Panc1 (cell line): Measurements from ENCODE around the gene PBX1. TPM values are rescaled to one million over a fixed set of nuclear protein-coding genes. Genes with fewer than 3 reads are reported as not detected.

ENCODE experiments used
- ATAC-seq: fragments of 200-7000 bp; cut with Tn5 transposase; 2 replicates; pipeline ENCODE4 v1.9.1; 2020; ENCODE audit warnings: mild to moderate bottlenecking, moderate library complexity
- BruUV-seq: library from RNA; stranded (reverse); fragments of 400-500 nt; replicated peaks from 2 replicates; lab custom pipeline; 2021; lab: Mats Ljungman, UMichigan
- CTCF ChIA-PET: fragments of 300-600 bp; sonication (Branson Sonifier 250); formaldehyde crosslinking; loops from one replicate; lab custom pipeline; 2022; ENCODE audit warnings: antibody characterized with exemption; lab: Charles Lee
- POLR2A ChIA-PET: fragments of 300-600 bp; sonication (Branson Sonifier 250); formaldehyde crosslinking; loops from one replicate; lab custom pipeline; 2022; ENCODE audit warnings: antibody characterized with exemption; lab: Charles Lee
- DNase-seq: peaks from one replicate; pipeline ENCODE4 v3.0.0-alpha.2; 2010; ENCODE audit warnings: low read depth, low spot score
- H3K27ac ChIP-seq: 2 replicates; pipeline ENCODE4 v1.5.1; 2011; ENCODE audit warnings: mild to moderate bottlenecking, low read length, inconsistent platforms
- H3K27me3 ChIP-seq: fragments of 200-500 bp; sonication (Bioruptor generic); 2 replicates; pipeline ENCODE4 v1.6.0; 2014; ENCODE audit warnings: low read length, inconsistent platforms; ENCODE audit not compliant: control insufficient read depth, insufficient read depth
- H3K36me3 ChIP-seq: fragments of 200-500 bp; sonication (Bioruptor generic); 2 replicates; pipeline ENCODE4 v1.5.1; 2014; ENCODE audit warnings: inconsistent platforms, mild to moderate bottlenecking, low read length, moderate library complexity; ENCODE audit not compliant: control insufficient read depth, insufficient read depth
- H3K4me1 ChIP-seq: 2 replicates; pipeline ENCODE4 v1.5.1; 2011; ENCODE audit warnings: inconsistent platforms, mild to moderate bottlenecking, low read length, moderate library complexity; ENCODE audit not compliant: control insufficient read depth, insufficient read depth
- H3K4me3 ChIP-seq, 2 experiments: 2 replicates each; pipeline ENCODE4 v1.5.1; 2011 to 2012; ENCODE audit warnings: low read depth in 2 of 2, low read length in 2 of 2, mild to moderate bottlenecking in 2 of 2, inconsistent platforms in 1 of 2, moderate library complexity in 1 of 2
- H3K9me3 ChIP-seq: fragments of 200-500 bp; sonication (Bioruptor generic); 2 replicates; pipeline ENCODE4 v1.5.1; 2014; ENCODE audit warnings: low read depth, mild to moderate bottlenecking, inconsistent platforms, low read length, moderate library complexity; ENCODE audit not compliant: control insufficient read depth, insufficient read depth
- CTCF ChIP-seq: fragments of 450-650 bp; IDR thresholded peaks from 2 replicates; pipeline ENCODE4 v1.5.1; 2017; ENCODE audit warnings: mild to moderate bottlenecking
- POLR2AphosphoS5 ChIP-seq: IDR thresholded peaks from 2 replicates; pipeline ENCODE4 v1.6.1; 2012; ENCODE audit warnings: mild to moderate bottlenecking, low read depth, low read length, moderate library complexity
- REST ChIP-seq, 2 experiments: IDR thresholded peaks; 2 replicates each; pipeline ENCODE4 v1.6.1; 2011 to 2012; ENCODE audit warnings: low read depth in 2 of 2, control low read depth in 1 of 2, low read length in 1 of 2, mild to moderate bottlenecking in 1 of 2, moderate library complexity in 1 of 2; ENCODE audit not compliant: insufficient read depth in 1 of 2
- SIN3A ChIP-seq: IDR thresholded peaks from 2 replicates; pipeline ENCODE4 v1.6.1; 2012; ENCODE audit warnings: low read depth, mild to moderate bottlenecking, low read length, moderate library complexity, borderline replicate concordance; ENCODE audit not compliant: insufficient read depth
- TCF7L2 ChIP-seq: IDR thresholded peaks from 2 replicates; pipeline ENCODE4 v1.6.1; 2011; ENCODE audit warnings: mild to moderate bottlenecking, low read depth, low read length, inconsistent platforms
- in situ Hi-C: cut with HindIII; loops from 2 replicates; pipeline ENCODE4 v1.10.0; 2016; ENCODE audit warnings: low sequenced_read_pairs, low pct_unique_long_range_greater_than_20kb
- intact Hi-C: fragments of 100-400 bp; cut with micrococcal nuclease; formaldehyde crosslinking; loops from one replicate; pipeline ENCODE4 v1.10.0; 2022; ENCODE audit not compliant: unreplicated experiment
- total RNA-seq: library from RNA; stranded (reverse); gene quantifications from one replicate; pipeline ENCODE4 v1.2.1, GENCODE V29; 2021; ENCODE audit not compliant: unreplicated experiment

The PBX1 gene
- total RNA-seq, 1 experiment from 2014 or later: 2.0 TPM

- no peak for DNase-seq
- Histone ChIP-seq H3K27ac (no peak overlapping the region), H3K4me1 (no peaks in the 10 kb centered on the region), H3K27me3 (no peaks in the 10 kb centered on the region), H3K36me3 (no peaks in the 10 kb centered on the region), H3K4me3 (no peak overlapping the region), H3K9me3 (no peaks in the 10 kb centered on the region)
- CTCF ChIA-PET: no interaction called here
- no TSS peak for BruUV-seq
- ATAC-seq: no peak
- POLR2A ChIA-PET: no interaction called here
- intact Hi-C loops (no loop called here), in situ Hi-C loops (no loop called here)
- TF ChIP-seq CTCF: no peak
- TF ChIP-seq REST (IDR thresholded peaks at IDR 0.05; ENCODE audit: insufficient read depth in 1 of 2, low read depth in 2 of 2, low read length in 1 of 2): no peak
- no peak for TF ChIP-seq POLR2AphosphoS5
- no peak for TF ChIP-seq SIN3A
- TF ChIP-seq TCF7L2: no peak
These were observed 209.6 kb downstream of the PBX1 start for GRCh38 chr1:164768619-164769018.

- no peak for DNase-seq
- ChIA-PET POLR2A (no interaction called here), CTCF (no interaction called here)
- H3K27ac ChIP-seq: no peak overlapping the region
- H3K4me1 ChIP-seq: no peaks in the 10 kb centered on the region
- no peaks in the 10 kb centered on the region for H3K27me3 ChIP-seq
- H3K4me3 ChIP-seq: no peak overlapping the region
- in situ Hi-C loops: no loop called here
- intact Hi-C loops: no loop called here
- H3K36me3 ChIP-seq: no peaks in the 10 kb centered on the region
- ATAC-seq: no peak
- BruUV-seq: no TSS peak
- TF ChIP-seq TCF7L2 (no peak), REST (IDR thresholded peaks at IDR 0.05; ENCODE audit: insufficient read depth in 1 of 2, low read depth in 2 of 2, low read length in 1 of 2) (no peak)
- H3K9me3 ChIP-seq: no peaks in the 10 kb centered on the region
These were observed 210.6 kb downstream of the PBX1 start for GRCh38 chr1:164769486-164770130.
